Upper lobe of left lung (tissue), 4 donors: ENCODE measurements around the gene C3orf20.

Source experiments
- CTCF ChIP-seq, 6 experiments: fragments of 450-650 bp in 4 of 6; fragments of 200-600 bp in 2 of 6; sonication (generic) in 2 of 6; IDR thresholded peaks; one replicate each; pipeline ENCODE4 v1.5.1; 2016 to 2019; ENCODE audit warnings: antibody characterized with exemption in 6 of 6
- POLR2A ChIP-seq, 4 donors: fragments of 450-650 bp; IDR thresholded peaks; one replicate each; pipeline ENCODE4 v1.5.1; 2016 to 2017; ENCODE audit warnings: antibody characterized with exemption in 4 of 4, mild to moderate bottlenecking in 2 of 4

DNA sequence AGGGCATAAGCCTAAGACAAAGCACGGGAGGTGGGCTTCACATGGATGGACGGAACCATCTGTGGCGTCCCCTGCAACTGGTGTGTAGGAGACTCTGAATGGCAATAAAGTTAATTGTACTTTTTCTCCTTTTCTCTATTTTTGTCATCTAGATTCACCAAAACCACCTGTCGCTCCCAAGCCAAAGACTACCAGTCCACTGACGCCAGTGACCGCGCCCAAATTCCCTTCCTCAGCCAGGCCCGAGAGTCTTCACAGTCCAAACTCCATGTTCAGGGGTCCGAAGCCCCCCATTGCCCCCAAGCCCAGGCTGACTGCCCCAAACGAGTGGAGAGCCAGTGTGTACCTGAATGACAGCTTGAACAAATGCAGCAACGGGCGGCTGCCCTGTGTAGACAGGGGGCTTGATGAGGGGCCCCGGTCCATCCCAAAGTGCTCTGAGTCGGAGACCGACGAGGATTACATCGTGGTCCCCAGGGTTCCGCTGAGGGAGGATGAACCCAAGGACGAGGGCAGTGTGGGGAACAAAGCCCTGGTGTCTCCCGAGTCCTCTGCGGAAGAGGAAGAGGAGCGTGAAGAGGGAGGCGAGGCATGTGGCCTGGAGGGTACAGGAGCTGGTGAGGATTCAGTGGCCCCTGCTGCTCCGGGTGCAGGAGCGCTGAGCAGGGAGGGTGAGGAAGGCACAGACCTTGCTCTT, 144.0 kb downstream of the C3orf20 start, which contains the start of gene FGD5:
- no peak for TF ChIP-seq CTCF (IDR thresholded peaks at IDR 0.05)
- TF ChIP-seq POLR2A (IDR thresholded peaks at IDR 0.05), result no peak
